ENCODE results near the gene TTPAL. TPM values are rescaled to one million over a fixed set of nuclear protein-coding genes. Genes with fewer than 3 reads are reported as not detected.
A peak's percentile ranks its signal among the peaks of the same experiment; 100 is the strongest.

The TTPAL gene
- total and polyA plus RNA-seq, 2 of the 4 experiments (the other 2 are of a cell fraction), result 8.2 to 18.1 TPM

- no peak for TF ChIP-seq CTCF (conservative IDR thresholded peaks at IDR 0.05; ENCODE audit: low read depth, low read length)
Measured at GRCh38 chr20:44496976-44497375, 21.3 kb downstream of the TTPAL start (continued).

DNA sequence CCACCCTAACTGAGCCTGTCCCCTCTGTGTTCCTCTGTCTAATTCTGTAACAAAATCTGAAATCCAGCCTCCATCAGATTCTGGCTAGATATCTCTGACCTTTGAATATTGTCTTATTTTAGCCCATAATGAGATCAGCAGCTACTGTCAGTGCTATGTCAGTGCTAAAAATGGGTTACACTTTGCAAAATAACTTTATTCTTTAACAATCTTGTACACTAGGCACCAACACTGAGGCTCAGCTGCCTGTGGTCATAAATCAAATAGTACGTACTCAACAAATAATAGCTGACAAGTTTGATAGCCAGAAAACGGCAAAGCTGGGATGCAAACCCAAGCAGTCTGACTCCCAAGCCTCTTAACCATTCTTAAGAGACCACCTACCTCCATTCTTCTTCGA is 22.1 kb downstream of the TTPAL start:
- peaks cover 16% of the 10 kb centered on the region; the same call in 1 of the 2 replicates for H4K20me1 ChIP-seq (ENCODE audit: insufficient read depth, low read length)
- 90% methylated on average over 2 of the region's 3 CpGs; no CpG with 5 or more reads in 1 of the 2 experiments for WGBS, 2 experiments (ENCODE audit: extremely low coverage in 2 of 2, insufficient read length in 1 of 2)
- in situ Hi-C loops (cut with MboI; ENCODE audit: low sequenced_read_pairs) (loop anchor here (25.0 kb wide), 1 partner anchor 1290 kb away; the partner anchor contains the start of genes DNTTIP1 and WFDC3), dilution Hi-C loops (cut with HindIII; ENCODE audit: low sequenced_read_pairs, unreplicated experiment) (no loop called here), intact Hi-C loops (cut with micrococcal nuclease) (loop anchor here (5.0 kb wide), 1 partner anchor 115 kb away; no protein-coding TSS in a partner anchor)
- peak overlapping the region; percentile 38; the same call in 1 of the 2 replicates for H2BK20ac ChIP-seq (ENCODE audit: low read depth, low read length)
- DNase-seq (no peak), ATAC-seq (ENCODE audit: low read depth) (no peak)
- H3K79me1 ChIP-seq (ENCODE audit: low read depth in 1 of 2, low read length in 2 of 2), result peaks cover 25 to 56% of the 10 kb centered on the region in 2 experiments
- H3K56ac ChIP-seq (ENCODE audit: extremely low read depth, insufficient read depth, low read length), result no peak overlapping the region
- H2AFZ ChIP-seq (replicated peaks; ENCODE audit: low read length, poor library complexity), result no peak overlapping the region
- H2AK9ac ChIP-seq (replicated peaks; ENCODE audit: low read depth, low read length, poor library complexity), result no peak overlapping the region
- no peak overlapping the region; the same call in 1 of the 2 replicates for H3K27ac ChIP-seq (ENCODE audit: insufficient read depth, low read length)
- peak overlapping the region; percentile 15; the same call in 1 of the 2 replicates for H4K91ac ChIP-seq (ENCODE audit: insufficient read depth, low read depth, low read length)
- no peak overlapping the region for H3K4me3 ChIP-seq (ENCODE audit: insufficient read depth, low read depth, low read length)
- no peaks in the 10 kb centered on the region for H3K27me3 ChIP-seq (ENCODE audit: control insufficient read depth, insufficient read depth, low read length)
- H3K4ac ChIP-seq (ENCODE audit: low read depth, low read length), result peak overlapping the region; percentile 58
- peak overlapping the region; percentile 48; the same call in 1 of the 2 replicates for H2BK120ac ChIP-seq (ENCODE audit: low read depth, low read length)
- H2BK15ac ChIP-seq (ENCODE audit: low read depth, low read length), result peak overlapping the region; percentile 67; the same call in 1 of the 3 replicates
- ChIA-PET CTCF (no interaction called here), POLR2A (ENCODE audit: unreplicated experiment) (no interaction called here)
- no TSS peak for BruUV-seq (replicated peaks)
- H3K4me2 ChIP-seq (ENCODE audit: low read depth, low read length), result no peak overlapping the region
- H3K23ac ChIP-seq (ENCODE audit: low read depth, low read length), result no peak overlapping the region
- H3K4me1 ChIP-seq (ENCODE audit: control insufficient read depth, insufficient read depth, low read length), result peaks cover 28% of the 10 kb centered on the region
- no peaks in the 10 kb centered on the region for H3K9me3 ChIP-seq (ENCODE audit: control insufficient read depth, insufficient read depth, low read length)
- peak overlapping the region; percentile 66 for H2BK5ac ChIP-seq (ENCODE audit: low read depth, low read length, poor library complexity, severe bottlenecking)
- H2AK5ac ChIP-seq (ENCODE audit: low read depth, low read length), result peak overlapping the region; percentile 59; the same call in 1 of the 2 replicates
- peaks cover 39% of the 10 kb centered on the region for H3K36me3 ChIP-seq (ENCODE audit: control insufficient read depth, insufficient read depth, low read length)
- TF ChIP-seq POLR2A (IDR thresholded peaks at IDR 0.05; ENCODE audit: low read depth, low read length) (0 out of 2 replicates have a peak, but pooled peaks have one; percentile 35), FOS (IDR thresholded peaks at IDR 0.05; ENCODE audit: low read depth, low read length) (no peak), CHD1 (IDR thresholded peaks at IDR 0.05; ENCODE audit: low read depth, low read length) (no peak)
- no peak overlapping the region; the same call in 1 of the 2 replicates for H4K5ac ChIP-seq (ENCODE audit: low read depth, low read length)
- H3K18ac ChIP-seq (ENCODE audit: low read depth, low read length), result peak overlapping the region; percentile 50; the same call in 1 of the 2 replicates
- peak overlapping the region; percentile 20; a peak in 1 of 4 replicates for H4K8ac ChIP-seq (ENCODE audit: low read depth in 2 of 2, low read length in 2 of 2)
- no peak overlapping the region; the same call in 1 of the 2 replicates for H3K9ac ChIP-seq (ENCODE audit: low read depth, low read length)
- H3K14ac ChIP-seq (replicated peaks; ENCODE audit: low read depth, low read length), result peak overlapping the region; percentile 36
- H3K9me1 ChIP-seq (ENCODE audit: insufficient read depth, low read length), result peaks cover 24% of the 10 kb centered on the region

All from IMR-90 (cell line).